Prostate gland (tissue), 2 donors: Measurements from ENCODE around the gene DRD3. TPM values are rescaled to one million over a fixed set of nuclear protein-coding genes. Genes with fewer than 3 reads are reported as not detected.
A peak's percentile ranks its signal among the peaks of the same experiment; 100 is the strongest.

Experiments
- DNase-seq: peaks from one replicate; pipeline ENCODE4 v3.0.0-alpha.2; 2019; ENCODE audit warnings: low spot score
- H3K27ac ChIP-seq, 2 donors: fragments of 200-600 bp; sonication (generic); 2 replicates each; pipeline ENCODE4 v1.5.1; 2017 to 2019
- H3K27me3 ChIP-seq: fragments of 200-600 bp; sonication (generic); replicated peaks from 2 replicates; pipeline ENCODE4 v1.5.1; 2019; ENCODE audit not compliant: insufficient read depth
- H3K36me3 ChIP-seq, 2 donors: fragments of 200-600 bp; sonication (generic); 1 replicate in 1 of 2; 2 replicates in 1 of 2; pipeline versions ENCODE4 v1.5.1 to v1.8.1; 2017 to 2019
- H3K4me1 ChIP-seq: fragments of 200-600 bp; sonication (generic); replicated peaks from 2 replicates; pipeline ENCODE4 v1.5.1; 2019
- H3K4me3 ChIP-seq, 2 donors: fragments of 200-600 bp; sonication (generic); 2 replicates each; pipeline ENCODE4 v1.5.1; 2017 to 2019
- H3K9me3 ChIP-seq: fragments of 200-600 bp; sonication (generic); 2 replicates; pipeline ENCODE4 v1.5.1; 2017
- POLR2A ChIP-seq: fragments of 450-650 bp; IDR thresholded peaks from one replicate; pipeline ENCODE4 v1.6.1; 2016; ENCODE audit warnings: antibody characterized with exemption, mild to moderate bottlenecking
- POLR2AphosphoS5 ChIP-seq: sonication (generic); formaldehyde crosslinking; IDR thresholded peaks from one replicate; pipeline ENCODE4 v1.6.1; 2017; ENCODE audit warnings: antibody characterized with exemption
- WGBS: methylation state at CpG from one replicate; pipeline ENCODE4 v1.1.5; 2018; 5-methylcytosine and 5-hydroxymethylcytosine counted together
- intact Hi-C: fragments of 100-400 bp; cut with DNase I; formaldehyde crosslinking; loops from one replicate; pipeline ENCODE4 v1.14.2; 2022
- total RNA-seq, 2 donors: library from RNA; depleted of rRNA; stranded (reverse); fragments of >200 nt; gene quantifications; one replicate each; pipeline ENCODE4 v1.1.0, GENCODE V29; 2016
- TF ChIP-seq, protein P1 (sequence below), 4 experiments: fragments of 200-600 bp in 2 of 4; fragments of 450-650 bp in 2 of 4; sonication (generic) in 2 of 4; IDR thresholded peaks; 1 replicate in 3 of 4; 2 replicates in 1 of 4; pipeline ENCODE4 v1.5.1; 2016 to 2019; ENCODE audit warnings: antibody characterized with exemption in 4 of 4, mild to moderate bottlenecking in 2 of 4, moderate library complexity in 2 of 4

Gene DRD3
- total RNA-seq, 2 donors from 2014 or later, result not detected

DNA sequence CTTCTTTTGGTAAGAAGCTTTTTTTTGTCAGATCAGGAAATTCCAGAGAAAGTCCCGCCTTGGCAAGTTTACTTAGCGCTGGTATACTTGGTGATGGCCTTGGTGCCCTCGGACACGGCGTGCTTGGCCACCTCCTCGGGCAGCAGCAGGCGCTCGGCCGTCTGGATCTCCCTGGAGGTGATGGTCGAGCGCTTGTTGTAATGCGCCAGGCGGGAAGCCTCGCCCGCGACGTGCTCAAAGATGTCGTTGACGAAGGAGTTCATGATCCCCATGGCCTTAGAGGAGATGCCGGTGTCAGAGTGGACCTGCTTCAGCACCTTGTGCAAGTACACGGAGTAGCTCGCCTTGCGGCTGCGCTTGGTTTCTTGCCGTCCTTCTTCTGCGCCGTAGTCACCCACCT is 75.7 kb downstream of the DRD3 start:
- TF ChIP-seq POLR2AphosphoS5 (no peak), POLR2A (no peak)
- TF ChIP-seq, protein P1, sequence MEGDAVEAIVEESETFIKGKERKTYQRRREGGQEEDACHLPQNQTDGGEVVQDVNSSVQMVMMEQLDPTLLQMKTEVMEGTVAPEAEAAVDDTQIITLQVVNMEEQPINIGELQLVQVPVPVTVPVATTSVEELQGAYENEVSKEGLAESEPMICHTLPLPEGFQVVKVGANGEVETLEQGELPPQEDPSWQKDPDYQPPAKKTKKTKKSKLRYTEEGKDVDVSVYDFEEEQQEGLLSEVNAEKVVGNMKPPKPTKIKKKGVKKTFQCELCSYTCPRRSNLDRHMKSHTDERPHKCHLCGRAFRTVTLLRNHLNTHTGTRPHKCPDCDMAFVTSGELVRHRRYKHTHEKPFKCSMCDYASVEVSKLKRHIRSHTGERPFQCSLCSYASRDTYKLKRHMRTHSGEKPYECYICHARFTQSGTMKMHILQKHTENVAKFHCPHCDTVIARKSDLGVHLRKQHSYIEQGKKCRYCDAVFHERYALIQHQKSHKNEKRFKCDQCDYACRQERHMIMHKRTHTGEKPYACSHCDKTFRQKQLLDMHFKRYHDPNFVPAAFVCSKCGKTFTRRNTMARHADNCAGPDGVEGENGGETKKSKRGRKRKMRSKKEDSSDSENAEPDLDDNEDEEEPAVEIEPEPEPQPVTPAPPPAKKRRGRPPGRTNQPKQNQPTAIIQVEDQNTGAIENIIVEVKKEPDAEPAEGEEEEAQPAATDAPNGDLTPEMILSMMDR (IDR thresholded peaks at IDR 0.05), result no peak
- Histone ChIP-seq H3K27me3 (no peaks in the 10 kb centered on the region), H3K4me1 (no peaks in the 10 kb centered on the region), H3K27ac (no peak overlapping the region), H3K4me3 (no peak overlapping the region), H3K9me3 (no peaks in the 10 kb centered on the region), H3K36me3 (no peaks in the 10 kb centered on the region)
- intact Hi-C loops, result no loop called here
- no peak for DNase-seq
- 95% methylated on average over 27 of the region's 27 CpGs for WGBS

DNA sequence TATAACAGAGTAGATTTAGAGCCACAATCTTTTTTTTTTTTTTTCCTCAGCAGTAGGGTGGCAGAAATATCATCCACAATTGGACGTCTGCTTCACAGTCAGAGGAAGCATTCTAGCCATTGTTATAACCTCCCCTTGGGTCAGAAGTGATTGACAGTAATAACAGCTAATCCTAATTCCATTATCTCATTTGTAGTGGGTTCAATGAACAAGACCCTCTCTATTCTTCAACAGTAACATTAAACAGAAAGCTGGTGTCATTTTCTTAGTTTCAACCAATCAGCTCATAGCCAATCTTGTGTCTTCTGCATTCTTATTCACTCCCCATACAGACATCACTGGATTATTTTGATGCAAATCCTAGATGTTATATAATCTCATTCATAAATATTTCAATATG is 77.8 kb downstream of the DRD3 start:
- WGBS, result 80% methylated on average over 1 of the region's 1 CpG

DNA sequence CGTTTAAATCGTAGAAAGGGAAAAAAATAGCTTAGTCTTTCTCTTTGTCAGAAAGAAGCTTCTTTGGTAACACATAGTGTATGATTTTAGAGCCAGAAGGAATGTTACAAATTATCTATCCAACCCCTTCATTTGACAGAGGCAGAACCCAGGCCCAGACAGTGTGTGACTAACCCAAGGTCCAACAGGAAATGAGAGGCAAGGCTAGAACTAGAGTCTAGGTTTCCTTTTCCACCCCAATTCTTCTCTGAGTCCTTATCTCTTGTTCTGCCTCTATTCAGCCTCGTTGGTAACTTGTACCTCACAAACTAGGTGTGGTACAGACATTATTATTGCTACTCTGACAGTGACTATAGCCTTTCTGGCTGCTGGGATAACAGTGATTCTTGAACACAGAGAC is 83.1 kb downstream of the DRD3 start:
- TF ChIP-seq, protein P1 (IDR thresholded peaks at IDR 0.05), result no peak
- TF ChIP-seq POLR2A, result no peak
- no peak for TF ChIP-seq POLR2AphosphoS5
- WGBS, result 70% methylated on average over 3 of the region's 3 CpGs
- DNase-seq, result no peak
- Histone ChIP-seq H3K4me1 (no peaks in the 10 kb centered on the region), H3K27me3 (no peaks in the 10 kb centered on the region), H3K27ac (no peak overlapping the region), H3K9me3 (no peaks in the 10 kb centered on the region), H3K36me3 (no peaks in the 10 kb centered on the region), H3K4me3 (no peak overlapping the region)
- intact Hi-C loops, result no loop called here

More for the DNA sequence above, 77.8 kb downstream of the DRD3 start:
- intact Hi-C loops, result no loop called here
- Histone ChIP-seq H3K27ac (no peak overlapping the region), H3K4me1 (no peaks in the 10 kb centered on the region), H3K36me3 (no peaks in the 10 kb centered on the region), H3K4me3 (no peak overlapping the region), H3K27me3 (no peaks in the 10 kb centered on the region), H3K9me3 (no peaks in the 10 kb centered on the region)
- TF ChIP-seq POLR2A, result no peak
- no peak for TF ChIP-seq POLR2AphosphoS5
- TF ChIP-seq, protein P1 (IDR thresholded peaks at IDR 0.05), result no peak
- DNase-seq, result no peak

- Histone ChIP-seq H3K9me3 (no peaks in the 10 kb centered on the region), H3K4me3 (no peak overlapping the region), H3K27ac (no peak overlapping the region), H3K27me3 (no peaks in the 10 kb centered on the region), H3K4me1 (no peaks in the 10 kb centered on the region), H3K36me3 (no peaks in the 10 kb centered on the region)
- TF ChIP-seq POLR2A (no peak), POLR2AphosphoS5 (no peak)
- TF ChIP-seq, protein P1 (IDR thresholded peaks at IDR 0.05), result no peak
- peak; percentile 24 for DNase-seq
- intact Hi-C loops, result no loop called here
- 52% methylated on average over 2 of the region's 2 CpGs for WGBS
Measured at GRCh38 chr3:114093596-114093995, 85.3 kb downstream of the DRD3 start.

GRCh38 chr3:114093016-114093380 is 85.9 kb downstream of the DRD3 start:
- Histone ChIP-seq H3K4me1 (no peaks in the 10 kb centered on the region), H3K27ac (no peak overlapping the region), H3K27me3 (no peaks in the 10 kb centered on the region), H3K36me3 (no peaks in the 10 kb centered on the region), H3K9me3 (no peaks in the 10 kb centered on the region), H3K4me3 (no peak overlapping the region)
- DNase-seq, result no peak
- intact Hi-C loops, result no loop called here
- TF ChIP-seq, protein P1 (IDR thresholded peaks at IDR 0.05), result no peak
- no peak for TF ChIP-seq POLR2AphosphoS5
- TF ChIP-seq POLR2A, result no peak
- 14% methylated on average over 3 of the region's 3 CpGs for WGBS
